ENCODE results near the gene PRXL2A. TPM values are rescaled to one million over a fixed set of nuclear protein-coding genes. Genes with fewer than 3 reads are reported as not detected.
A peak's percentile ranks its signal among the peaks of the same experiment; 100 is the strongest.

PRXL2A gene
- polyA plus RNA-seq, 3 donors: 0.61 to 4.1 (median 3.4) TPM

DNA sequence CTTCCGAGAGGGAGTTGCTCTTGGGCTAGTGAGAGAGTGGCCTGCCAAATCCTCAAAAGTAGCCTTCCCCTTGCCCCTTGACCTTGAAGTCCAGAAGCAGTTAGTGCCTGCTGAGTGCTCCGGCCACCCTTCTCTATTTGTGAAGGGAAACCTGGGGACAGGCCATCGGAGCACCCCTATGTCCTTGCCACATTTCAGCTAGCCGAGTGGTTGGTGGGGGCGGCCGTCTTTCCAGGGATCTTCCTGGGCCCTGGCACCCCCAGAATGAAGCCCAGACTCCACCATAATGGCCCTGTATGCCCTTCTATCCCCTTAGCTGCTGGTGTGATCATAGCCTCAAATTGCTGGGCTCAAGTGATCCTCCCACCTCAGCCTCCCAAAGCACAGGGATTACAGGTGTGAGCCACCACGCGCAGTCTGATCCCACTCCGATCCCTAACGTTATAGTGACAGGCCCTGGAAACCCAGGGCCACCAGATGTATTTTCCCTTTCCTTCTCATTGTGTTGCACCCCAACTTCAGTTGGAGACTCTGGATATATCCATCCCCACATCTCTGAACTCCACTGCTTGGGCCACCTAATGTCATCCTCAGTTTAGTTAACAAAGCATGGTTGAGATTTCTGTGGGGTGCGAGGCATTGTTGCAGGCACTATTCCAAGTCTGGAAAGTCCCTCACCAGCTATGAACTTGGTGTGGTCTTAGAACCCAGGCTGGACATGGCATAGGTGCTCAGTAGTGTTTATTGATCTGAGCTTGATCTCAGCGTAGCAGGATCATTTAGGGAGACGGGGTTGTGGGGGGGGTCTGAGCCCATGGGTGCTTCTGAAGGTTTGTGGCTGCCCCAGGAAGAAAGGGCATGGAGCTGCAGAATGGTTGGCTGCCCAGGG is 47.4 kb downstream of the PRXL2A start:
- peak in 1 of 3 donors; percentile 11 for DNase-seq
- Histone ChIP-seq H3K79me2 (ENCODE audit: insufficient read depth, low read length) (peaks cover 66% of the 10 kb centered on the region), H3K27me3 (ENCODE audit: control insufficient read depth in 2 of 2, insufficient read depth in 2 of 2, low read length in 2 of 2) (no peaks in the 10 kb centered on the region), H3K9ac (ENCODE audit: insufficient read depth, low read length, poor library complexity, severe bottlenecking) (peak overlapping the region; percentile 96), H3K9me3 (replicated peaks in 1 of 2; ENCODE audit: control insufficient read depth in 1 of 2, insufficient read depth in 1 of 2, low read length in 2 of 2) (peaks cover 4 to 7% of the 10 kb centered on the region in 2 donors), H3K36me3 (replicated peaks in 1 of 2; ENCODE audit: control insufficient read depth in 1 of 2, insufficient read depth in 2 of 2, low read length in 2 of 2) (peaks cover 0 to 9% of the 10 kb centered on the region in 2 donors), H3K27ac (ENCODE audit: low read depth in 1 of 2, low read length in 2 of 2) (peak overlapping the region; percentile 81 to 92), H3K4me2 (replicated peaks; ENCODE audit: extremely low read depth, low read length, poor library complexity, severe bottlenecking) (peak overlapping the region; percentile 93), H3K4me3 (replicated peaks in 1 of 3; ENCODE audit: low read depth in 2 of 3, low read length in 3 of 3) (peak overlapping the region; percentile 63 to 96 (median 74)), H2AFZ (ENCODE audit: insufficient read depth, low read depth, low read length, poor library complexity, severe bottlenecking) (no peak overlapping the region), H4K20me1 (ENCODE audit: insufficient read depth, low read length) (peaks cover 64% of the 10 kb centered on the region), H3K4me1 (ENCODE audit: control insufficient read depth in 1 of 2, insufficient read depth in 2 of 2, low read length in 2 of 2) (peaks cover 71 to 77% of the 10 kb centered on the region in 2 donors)
- Mint-ChIP-seq H3K36me3 (peaks cover 5 to 24% of the 10 kb centered on the region in 2 donors), H3K27me3 (ENCODE audit: low read depth in 3 of 3) (peaks cover 0 to 2% (median 2%) of the 10 kb centered on the region in 3 donors), H3K4me1 (peaks cover 59% of the 10 kb centered on the region), H3K4me3 (peak overlapping the region; percentile 99), H3K27ac (peak overlapping the region; percentile 88 to 99 (median 94)), H3K9me3 (peaks cover 0 to 3% (median 0%) of the 10 kb centered on the region in 7 donors)
- 81% methylated on average over 8 of the region's 13 CpGs for WGBS (ENCODE audit: insufficient coverage)
- intact Hi-C loops (cut with micrococcal nuclease): loop anchor here (1.0 to 5.0 kb wide), 3 partner anchors 8 to 49 kb away; no protein-coding TSS in a partner anchor
- TF ChIP-seq, protein P1, sequence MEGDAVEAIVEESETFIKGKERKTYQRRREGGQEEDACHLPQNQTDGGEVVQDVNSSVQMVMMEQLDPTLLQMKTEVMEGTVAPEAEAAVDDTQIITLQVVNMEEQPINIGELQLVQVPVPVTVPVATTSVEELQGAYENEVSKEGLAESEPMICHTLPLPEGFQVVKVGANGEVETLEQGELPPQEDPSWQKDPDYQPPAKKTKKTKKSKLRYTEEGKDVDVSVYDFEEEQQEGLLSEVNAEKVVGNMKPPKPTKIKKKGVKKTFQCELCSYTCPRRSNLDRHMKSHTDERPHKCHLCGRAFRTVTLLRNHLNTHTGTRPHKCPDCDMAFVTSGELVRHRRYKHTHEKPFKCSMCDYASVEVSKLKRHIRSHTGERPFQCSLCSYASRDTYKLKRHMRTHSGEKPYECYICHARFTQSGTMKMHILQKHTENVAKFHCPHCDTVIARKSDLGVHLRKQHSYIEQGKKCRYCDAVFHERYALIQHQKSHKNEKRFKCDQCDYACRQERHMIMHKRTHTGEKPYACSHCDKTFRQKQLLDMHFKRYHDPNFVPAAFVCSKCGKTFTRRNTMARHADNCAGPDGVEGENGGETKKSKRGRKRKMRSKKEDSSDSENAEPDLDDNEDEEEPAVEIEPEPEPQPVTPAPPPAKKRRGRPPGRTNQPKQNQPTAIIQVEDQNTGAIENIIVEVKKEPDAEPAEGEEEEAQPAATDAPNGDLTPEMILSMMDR (IDR thresholded peaks at IDR 0.05): no peak

DNA sequence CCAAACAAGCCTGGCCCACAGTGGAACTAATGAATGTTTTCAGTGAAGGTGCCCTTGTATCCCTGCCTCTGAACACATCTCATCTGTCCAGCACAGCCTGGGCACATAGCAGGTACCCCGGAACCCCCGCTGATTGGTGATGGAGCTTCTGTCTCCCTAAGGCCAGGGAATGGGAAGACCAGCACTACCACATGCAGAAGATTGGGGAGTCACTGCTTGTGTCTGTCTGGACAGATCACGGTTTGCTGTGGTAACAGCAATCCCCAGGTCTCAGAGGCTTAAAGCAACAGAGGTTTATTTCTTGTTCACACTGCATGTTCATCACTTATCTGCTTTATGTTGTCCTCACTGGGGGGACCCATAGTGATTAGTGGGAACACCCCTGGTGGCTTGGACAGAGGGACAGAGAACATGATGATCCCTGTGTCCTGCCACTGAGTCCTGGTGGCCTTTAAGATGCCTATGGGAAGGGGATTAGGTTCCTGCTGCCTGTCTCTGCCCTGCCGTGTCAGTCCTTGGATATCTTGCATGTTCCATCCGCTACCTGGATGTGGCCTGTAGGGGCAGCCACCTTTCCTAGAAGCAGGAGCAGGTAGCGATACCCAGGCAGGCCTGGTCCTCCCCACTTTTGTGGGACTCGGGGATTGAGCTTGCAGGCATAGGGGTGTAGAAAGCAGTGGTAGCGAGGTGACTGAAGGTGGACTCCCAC is 49.4 kb downstream of the PRXL2A start:
- Histone ChIP-seq H3K27ac (ENCODE audit: low read depth in 1 of 2, low read length in 2 of 2) (peak overlapping the region; percentile 80 to 92), H3K9ac (ENCODE audit: insufficient read depth, low read length, poor library complexity, severe bottlenecking) (peak overlapping the region; percentile 41), H4K20me1 (ENCODE audit: insufficient read depth, low read length) (peaks cover 84% of the 10 kb centered on the region), H3K4me1 (ENCODE audit: control insufficient read depth in 1 of 2, insufficient read depth in 2 of 2, low read length in 2 of 2) (peaks cover 84 to 86% of the 10 kb centered on the region in 2 donors), H3K4me2 (replicated peaks; ENCODE audit: extremely low read depth, low read length, poor library complexity, severe bottlenecking) (peak overlapping the region; percentile 93), H3K27me3 (ENCODE audit: control insufficient read depth in 2 of 2, insufficient read depth in 2 of 2, low read length in 2 of 2) (no peaks in the 10 kb centered on the region), H2AFZ (ENCODE audit: insufficient read depth, low read depth, low read length, poor library complexity, severe bottlenecking) (no peak overlapping the region), H3K9me3 (replicated peaks in 1 of 2; ENCODE audit: control insufficient read depth in 1 of 2, insufficient read depth in 1 of 2, low read length in 2 of 2) (no peaks in the 10 kb centered on the region), H3K36me3 (replicated peaks in 1 of 2; ENCODE audit: control insufficient read depth in 1 of 2, insufficient read depth in 2 of 2, low read length in 2 of 2) (peaks cover 0 to 9% of the 10 kb centered on the region in 2 donors), H3K4me3 (replicated peaks in 1 of 3; ENCODE audit: low read depth in 2 of 3, low read length in 3 of 3) (peak overlapping the region in 1 of 3 experiments; percentile 96), H3K79me2 (ENCODE audit: insufficient read depth, low read length) (peaks cover 86% of the 10 kb centered on the region)
- DNase-seq: peak in 1 of 3 donors; percentile 2
- intact Hi-C loops (cut with micrococcal nuclease): loop anchor here in 1 of 2 donors (5.0 kb wide), 1 partner anchor 45 kb away; no protein-coding TSS in a partner anchor
- peaks cover 0 to 3% (median 2%) of the 10 kb centered on the region in 3 donors for H3K27me3 Mint-ChIP-seq (ENCODE audit: low read depth in 3 of 3)
- TF ChIP-seq, protein P1 (IDR thresholded peaks at IDR 0.05): no peak
- H3K4me3 Mint-ChIP-seq: peak overlapping the region; percentile 67 to 99
- 83% methylated on average over 6 of the region's 8 CpGs for WGBS (ENCODE audit: insufficient coverage)
- H3K36me3 Mint-ChIP-seq: peaks cover 11 to 30% of the 10 kb centered on the region in 2 donors
- peak overlapping the region; percentile 80 to 97 (median 95) for H3K27ac Mint-ChIP-seq
- peaks cover 0 to 3% (median 0%) of the 10 kb centered on the region in 7 donors for H3K9me3 Mint-ChIP-seq
- H3K4me1 Mint-ChIP-seq: peaks cover 79% of the 10 kb centered on the region
